IPS-20b (cell line): Measurements from ENCODE around the gene LRP4.

Source experiments
- H3K27ac ChIP-seq: one replicate; pipeline ENCODE4 v1.5.1; 2013; ENCODE audit warnings: low read length
- H3K27me3 ChIP-seq: 2 replicates; pipeline ENCODE4 v1.6.1; 2013; ENCODE audit warnings: mild to moderate bottlenecking, low read length, inconsistent platforms; ENCODE audit not compliant: insufficient read depth
- H3K36me3 ChIP-seq: 2 replicates; pipeline ENCODE4 v1.6.1; 2013; ENCODE audit warnings: low read depth, mild to moderate bottlenecking, inconsistent platforms, low read length, moderate library complexity; ENCODE audit not compliant: insufficient read depth
- H3K4me1 ChIP-seq: 2 replicates; pipeline ENCODE4 v1.6.1; 2013; ENCODE audit warnings: mild to moderate bottlenecking, control low read depth, inconsistent platforms, low read length, moderate library complexity; ENCODE audit not compliant: insufficient read depth
- H3K4me3 ChIP-seq: 2 replicates; pipeline ENCODE4 v1.5.1; 2013; ENCODE audit warnings: mild to moderate bottlenecking, low read length, inconsistent platforms
- H3K9ac ChIP-seq: 2 replicates; pipeline ENCODE4 v1.6.1; 2013; ENCODE audit warnings: low read depth, mild to moderate bottlenecking, inconsistent platforms, low read length, moderate library complexity
- H3K9me3 ChIP-seq: 2 replicates; pipeline ENCODE4 v1.6.1; 2013; ENCODE audit warnings: mild to moderate bottlenecking, low read depth, low read length, inconsistent platforms; ENCODE audit not compliant: insufficient read depth

The LRP4 gene

DNA sequence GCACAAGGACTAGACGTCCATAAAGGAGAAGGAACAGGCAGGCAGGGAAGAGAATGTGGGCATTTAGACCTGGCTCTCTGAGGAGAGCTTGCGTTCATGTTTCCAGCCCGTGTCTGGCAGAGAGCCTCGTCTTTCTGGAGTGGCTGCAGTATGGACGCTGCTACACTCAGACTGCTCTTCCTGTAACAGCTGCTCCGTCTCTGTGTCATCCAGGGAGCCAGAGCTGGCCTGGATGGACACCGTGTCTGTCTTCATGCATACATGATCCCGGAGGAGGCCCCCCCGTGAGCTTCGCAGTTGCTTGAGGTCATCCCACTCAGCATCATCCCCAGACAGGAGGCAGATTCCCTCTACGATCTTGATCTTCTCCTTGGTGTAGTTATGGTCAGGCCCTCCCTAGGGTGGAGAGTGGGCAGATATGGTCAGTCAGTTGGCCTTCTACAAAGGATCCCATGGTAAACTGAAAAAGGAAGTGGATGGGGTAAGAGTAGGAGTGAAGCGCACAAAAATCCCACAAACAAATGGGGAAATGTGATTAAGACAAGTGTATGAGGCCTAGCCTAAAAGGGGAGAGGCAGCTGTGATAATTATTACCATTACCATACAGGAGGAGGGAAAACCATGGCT, 59.3 kb downstream of the LRP4 start:
- no peaks in the 10 kb centered on the region for H3K9me3 ChIP-seq
- no peak overlapping the region for H3K27ac ChIP-seq
- H3K9ac ChIP-seq, result no peak overlapping the region
- H3K36me3 ChIP-seq, result peaks cover 69% of the 10 kb centered on the region
- H3K4me1 ChIP-seq, result no peaks in the 10 kb centered on the region
- H3K27me3 ChIP-seq, result no peaks in the 10 kb centered on the region
- H3K4me3 ChIP-seq, result no peak overlapping the region

DNA sequence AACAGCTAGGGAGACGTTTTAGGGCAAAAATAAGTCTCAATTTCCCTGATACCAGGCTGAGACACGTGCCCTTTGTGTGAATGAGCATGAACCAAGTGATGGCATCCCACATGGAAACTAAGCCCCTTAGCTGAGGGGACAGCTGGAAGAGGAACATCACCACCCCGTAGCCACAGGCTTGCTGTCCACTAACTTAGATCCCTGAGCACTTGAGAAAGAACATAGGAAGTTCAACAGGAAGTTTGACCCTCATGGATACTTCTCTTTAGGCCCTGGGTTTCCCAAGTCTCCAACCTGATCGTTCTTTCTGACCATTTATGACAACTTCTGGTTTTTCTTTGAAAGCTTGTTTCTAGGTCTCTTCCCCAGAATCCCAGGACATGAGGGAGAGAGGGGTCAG, 60.7 kb downstream of the LRP4 start:
- Histone ChIP-seq H3K36me3 (peaks cover 57% of the 10 kb centered on the region), H3K4me1 (no peaks in the 10 kb centered on the region), H3K9me3 (no peaks in the 10 kb centered on the region), H3K27me3 (no peaks in the 10 kb centered on the region), H3K9ac (no peak overlapping the region), H3K27ac (no peak overlapping the region), H3K4me3 (no peak overlapping the region)

DNA sequence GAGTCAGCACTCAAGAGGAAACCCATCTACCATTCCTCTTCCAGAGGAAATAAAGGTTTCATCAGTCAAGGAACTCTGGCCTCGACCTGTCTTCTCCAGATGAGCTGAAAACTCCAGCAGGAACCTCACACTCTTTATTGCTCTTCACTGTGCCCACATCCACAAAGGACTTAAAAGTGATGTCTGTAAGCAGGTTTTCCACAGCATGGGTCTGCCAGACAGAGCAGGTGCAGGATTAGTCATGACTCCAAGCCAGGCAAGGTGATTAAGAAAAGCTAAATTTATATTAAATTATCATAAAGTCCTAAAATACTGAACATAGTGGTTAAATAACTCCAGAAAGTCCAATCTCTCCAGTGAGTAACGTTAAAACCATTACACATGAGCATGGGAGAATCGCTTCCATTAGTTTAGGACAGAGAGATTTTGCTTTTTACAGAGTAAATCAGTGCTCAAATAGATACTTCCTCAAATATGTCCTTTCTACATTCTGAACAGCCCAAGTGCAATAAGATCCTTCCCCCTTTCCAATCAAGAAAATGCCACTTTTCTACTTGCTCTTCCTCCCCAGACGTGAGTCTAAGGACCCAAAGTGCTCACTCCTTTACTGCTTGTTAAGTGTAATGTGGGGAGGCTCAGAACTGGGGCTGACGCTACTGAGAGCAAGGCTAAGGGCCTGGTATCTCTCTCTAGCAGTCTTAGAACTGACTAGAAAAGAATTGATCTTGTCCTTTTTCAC, 61.6 kb downstream of the LRP4 start:
- H3K27ac ChIP-seq, result no peak overlapping the region
- peaks cover 49% of the 10 kb centered on the region for H3K36me3 ChIP-seq
- H3K9ac ChIP-seq, result no peak overlapping the region
- H3K4me1 ChIP-seq, result no peaks in the 10 kb centered on the region
- H3K4me3 ChIP-seq, result no peak overlapping the region
- H3K9me3 ChIP-seq, result no peaks in the 10 kb centered on the region
- no peaks in the 10 kb centered on the region for H3K27me3 ChIP-seq

DNA sequence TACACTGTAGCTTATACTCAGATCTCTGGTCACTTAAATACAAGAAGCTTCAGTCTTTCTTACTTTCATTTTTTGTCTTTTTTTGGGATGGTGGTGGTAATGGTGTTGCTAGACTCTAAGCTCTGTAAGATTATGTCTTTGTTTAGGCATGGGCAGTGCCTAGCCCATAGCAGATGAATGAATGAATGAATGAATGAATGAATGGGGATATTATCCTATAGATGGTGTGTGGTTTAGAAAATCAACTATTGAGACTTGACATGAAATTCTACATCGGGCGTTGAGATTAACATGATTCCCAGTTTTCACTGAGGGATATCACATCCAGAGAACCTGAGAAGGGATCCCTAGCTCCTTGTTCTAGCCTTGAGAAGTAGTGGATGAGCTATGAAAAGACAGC, 62.5 kb downstream of the LRP4 start:
- Histone ChIP-seq H3K36me3 (peaks cover 44% of the 10 kb centered on the region), H3K27me3 (no peaks in the 10 kb centered on the region), H3K27ac (no peak overlapping the region), H3K9ac (no peak overlapping the region), H3K4me3 (no peak overlapping the region), H3K4me1 (no peaks in the 10 kb centered on the region), H3K9me3 (peaks cover under 1% of the 10 kb centered on the region; the same call in 1 of the 2 replicates)

DNA sequence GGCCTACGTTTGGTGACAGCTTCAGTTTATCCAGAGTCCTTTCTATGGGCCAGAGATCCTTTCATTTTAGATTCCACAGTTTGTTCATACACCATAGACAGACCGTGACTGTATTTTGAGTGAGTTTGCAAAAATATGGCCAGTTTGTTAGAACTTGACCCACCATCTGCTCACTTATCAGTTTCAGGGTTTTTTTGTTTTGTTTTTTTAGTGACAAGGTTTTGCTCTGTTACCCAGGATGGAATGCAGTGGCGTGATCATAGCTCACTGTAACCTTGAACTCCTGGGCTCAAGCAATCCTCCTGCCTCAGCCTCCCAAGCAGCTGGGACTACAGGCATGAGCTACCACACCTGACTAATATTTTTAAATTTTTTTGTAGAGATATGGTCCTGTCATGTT, 63.2 kb downstream of the LRP4 start:
- Histone ChIP-seq H3K9ac (no peak overlapping the region), H3K4me1 (no peaks in the 10 kb centered on the region), H3K27ac (no peak overlapping the region), H3K4me3 (no peak overlapping the region), H3K9me3 (peaks cover 5% of the 10 kb centered on the region; the same call in 1 of the 2 replicates), H3K27me3 (no peaks in the 10 kb centered on the region), H3K36me3 (peaks cover 37% of the 10 kb centered on the region)

DNA sequence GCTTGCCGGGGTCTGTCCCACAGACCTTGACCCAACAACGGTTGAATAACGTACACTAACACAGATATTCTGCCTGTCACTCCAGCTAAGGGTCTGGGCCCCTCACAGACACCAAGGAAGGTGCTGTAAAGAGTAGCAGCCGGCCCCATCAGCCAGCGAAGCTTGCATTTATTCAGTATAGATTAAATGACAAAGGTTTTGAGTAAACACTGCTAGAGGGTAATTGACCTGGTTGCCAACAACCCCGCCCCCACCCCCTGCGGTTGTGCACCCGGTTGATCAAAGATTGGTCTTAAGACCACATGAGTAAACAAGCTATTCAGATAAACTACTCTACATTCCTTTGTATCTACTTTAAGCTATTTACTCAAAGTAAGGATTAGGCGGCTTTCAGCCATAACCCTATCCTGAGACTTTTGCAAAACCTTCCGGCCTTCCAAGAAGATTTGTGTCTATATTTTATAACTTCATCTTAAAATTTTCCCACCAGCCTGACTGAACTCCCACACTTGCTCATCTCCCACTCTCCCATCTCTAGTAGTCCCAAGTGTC, 67.4 kb downstream of the LRP4 start:
- no peak overlapping the region for H3K27ac ChIP-seq
- no peak overlapping the region for H3K4me3 ChIP-seq
- H3K36me3 ChIP-seq, result peaks cover 3% of the 10 kb centered on the region; the same call in 1 of the 2 replicates
- peaks cover 5% of the 10 kb centered on the region for H3K9me3 ChIP-seq
- H3K27me3 ChIP-seq, result peaks cover 16% of the 10 kb centered on the region
- no peaks in the 10 kb centered on the region for H3K4me1 ChIP-seq
- H3K9ac ChIP-seq, result no peak overlapping the region

DNA sequence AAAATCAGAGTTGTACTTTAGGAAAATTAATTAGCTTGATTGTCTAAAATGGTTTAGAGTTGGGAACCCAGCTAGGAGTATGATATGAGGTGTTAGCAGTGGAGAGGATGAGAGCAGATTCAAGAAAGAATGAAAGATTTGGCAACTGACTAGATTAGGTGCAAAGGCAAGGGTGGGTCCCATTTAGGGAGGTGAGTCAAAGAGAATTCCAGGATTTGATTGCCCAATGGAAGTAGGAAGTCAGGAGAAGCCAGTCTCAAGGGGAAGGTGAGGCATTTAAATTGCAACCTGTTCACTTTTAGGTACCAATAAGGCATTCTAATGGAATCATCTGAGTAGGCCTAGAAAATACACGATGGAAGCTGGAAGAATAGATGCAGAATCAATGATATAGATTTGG, 68.7 kb downstream of the LRP4 start:
- H3K9ac ChIP-seq, result no peak overlapping the region
- no peak overlapping the region for H3K27ac ChIP-seq
- H3K36me3 ChIP-seq, result no peaks in the 10 kb centered on the region
- H3K27me3 ChIP-seq, result peaks cover 16% of the 10 kb centered on the region
- peaks cover 5% of the 10 kb centered on the region for H3K9me3 ChIP-seq
- no peak overlapping the region for H3K4me3 ChIP-seq
- H3K4me1 ChIP-seq, result no peaks in the 10 kb centered on the region; the same call in 1 of the 2 replicates

DNA sequence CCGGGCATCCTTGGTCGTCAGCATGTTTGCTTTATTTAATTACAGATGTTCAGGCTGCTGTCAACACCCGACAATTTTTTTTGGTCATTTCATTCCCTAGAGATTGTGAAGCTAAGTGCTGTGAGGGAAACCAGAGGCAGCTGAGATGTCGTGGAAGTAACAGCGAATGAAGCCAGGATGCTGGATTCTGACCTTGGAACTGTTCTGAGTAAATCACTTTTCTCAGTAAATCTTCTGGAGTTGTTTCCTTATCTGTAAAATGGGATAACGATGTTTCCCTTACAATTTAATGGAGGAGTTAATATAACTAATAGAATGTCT, 71.9 kb downstream of the LRP4 start:
- Histone ChIP-seq H3K27me3 (peaks cover 16% of the 10 kb centered on the region), H3K27ac (no peak overlapping the region), H3K4me3 (peak overlapping the region; percentile 98), H3K9ac (peak overlapping the region; percentile 84; the same call in 1 of the 2 replicates), H3K36me3 (no peaks in the 10 kb centered on the region), H3K9me3 (peaks cover 5% of the 10 kb centered on the region), H3K4me1 (peaks cover 4% of the 10 kb centered on the region; the same call in 1 of the 2 replicates)

DNA sequence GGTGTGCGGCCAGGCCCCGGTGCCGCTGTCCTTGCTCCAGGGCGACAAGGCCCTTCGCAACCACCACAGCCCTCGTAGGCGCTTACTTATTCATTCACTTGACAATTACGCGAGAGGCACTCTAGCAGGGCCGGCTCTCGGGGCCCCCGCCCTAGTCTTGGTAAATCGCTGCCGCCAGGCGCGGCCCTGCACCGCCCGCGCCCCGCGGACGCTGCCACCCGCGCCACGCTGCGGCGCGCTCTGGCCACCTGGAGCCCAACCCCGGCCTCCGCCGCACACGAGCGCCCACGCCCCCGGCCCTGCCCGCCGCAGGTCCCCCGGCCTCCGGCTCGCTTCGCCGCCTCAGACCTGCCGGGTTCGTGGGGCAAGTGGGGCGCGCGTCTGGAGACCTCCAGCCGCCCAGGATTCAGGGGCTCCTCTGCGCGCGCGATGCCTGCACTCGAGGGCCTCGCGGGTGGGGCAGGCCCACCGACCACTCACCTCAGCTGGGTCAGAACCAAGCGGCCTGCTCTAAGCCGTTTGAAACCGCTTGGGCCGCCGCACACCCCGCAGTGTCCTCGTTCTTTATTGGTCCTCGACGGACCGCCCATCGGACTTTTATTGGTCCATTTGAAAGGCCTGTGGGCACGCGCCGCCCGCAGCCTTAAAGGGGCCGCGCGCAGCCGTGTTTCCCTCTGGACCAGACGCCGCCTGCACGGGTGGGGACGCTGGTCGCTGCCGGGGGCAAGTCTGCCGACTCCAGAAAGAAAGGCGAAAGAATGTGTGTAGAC, 72.4 kb downstream of the LRP4 start, which contains the start of gene CKAP5:
CKAP5 (minus strand) TSS at position 541 of the 770 bp plus-strand sequence. CDS start 25,049 bp downstream, outside the sequence.
- peak within 1 kb of the TSS; percentile 98 for H3K4me3 ChIP-seq
- peaks cover 16% of the 10 kb centered on the region for H3K27me3 ChIP-seq
- H3K9ac ChIP-seq, result peak within 1 kb of the TSS; percentile 84
- H3K27ac ChIP-seq, result peak within 1 kb of the TSS; percentile 60
- peaks cover 4% of the 10 kb centered on the region; the same call in 1 of the 2 replicates for H3K4me1 ChIP-seq
- H3K9me3 ChIP-seq, result peaks cover 5% of the 10 kb centered on the region
- H3K36me3 ChIP-seq, result no peaks in the 10 kb centered on the region

DNA sequence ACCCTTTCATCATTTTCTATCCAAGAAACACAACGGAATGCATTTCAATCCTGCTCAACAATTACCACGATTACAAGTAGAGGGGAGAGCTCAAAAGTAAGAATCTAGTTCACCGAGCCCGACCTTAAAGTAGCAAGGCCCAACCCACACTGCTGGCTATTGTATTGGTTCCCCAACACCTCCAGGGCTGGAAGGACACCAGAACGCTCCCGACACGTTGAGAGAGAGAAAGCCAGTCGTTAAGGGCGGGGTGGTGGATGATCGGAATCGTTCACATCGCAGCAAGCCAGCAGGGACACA, 73.0 kb downstream of the LRP4 start:
- peak overlapping the region; percentile 98 for H3K4me3 ChIP-seq
- H3K27ac ChIP-seq, result peak overlapping the region; percentile 2
- peak overlapping the region; percentile 84 for H3K9ac ChIP-seq
- peaks cover 16% of the 10 kb centered on the region for H3K27me3 ChIP-seq
- 0 out of 2 replicates have a peak, but pooled peaks cover 4% of the 10 kb centered on the region for H3K36me3 ChIP-seq
- no peaks in the 10 kb centered on the region; the same call in 1 of the 2 replicates for H3K9me3 ChIP-seq
- H3K4me1 ChIP-seq, result peaks cover 4% of the 10 kb centered on the region; the same call in 1 of the 2 replicates

DNA sequence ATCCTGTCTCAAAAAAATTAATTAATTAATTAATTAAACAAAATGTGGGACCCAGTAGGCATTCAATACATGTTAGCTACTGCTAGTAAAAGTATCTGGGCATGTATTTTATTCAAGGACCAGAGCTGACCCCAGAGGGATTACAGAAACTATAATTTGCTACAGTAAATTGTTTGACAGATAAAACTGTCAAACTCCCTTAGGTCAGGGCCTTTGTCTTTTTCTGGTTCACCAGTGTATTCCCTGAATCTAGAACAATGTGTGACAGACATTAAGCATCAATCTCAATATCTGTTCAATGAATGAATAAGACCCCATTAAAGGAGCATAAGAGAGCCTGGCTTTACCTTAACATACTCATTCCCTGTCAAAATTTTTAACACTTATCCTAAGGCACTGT, 78.2 kb downstream of the LRP4 start:
- Histone ChIP-seq H3K9me3 (no peaks in the 10 kb centered on the region), H3K27me3 (no peaks in the 10 kb centered on the region), H3K27ac (no peak overlapping the region), H3K9ac (no peak overlapping the region), H3K36me3 (peaks cover 8% of the 10 kb centered on the region; the same call in 1 of the 2 replicates), H3K4me3 (no peak overlapping the region), H3K4me1 (peaks cover 13% of the 10 kb centered on the region; the same call in 1 of the 2 replicates)
